ENCODE results near the gene GNAI3.

DNA sequence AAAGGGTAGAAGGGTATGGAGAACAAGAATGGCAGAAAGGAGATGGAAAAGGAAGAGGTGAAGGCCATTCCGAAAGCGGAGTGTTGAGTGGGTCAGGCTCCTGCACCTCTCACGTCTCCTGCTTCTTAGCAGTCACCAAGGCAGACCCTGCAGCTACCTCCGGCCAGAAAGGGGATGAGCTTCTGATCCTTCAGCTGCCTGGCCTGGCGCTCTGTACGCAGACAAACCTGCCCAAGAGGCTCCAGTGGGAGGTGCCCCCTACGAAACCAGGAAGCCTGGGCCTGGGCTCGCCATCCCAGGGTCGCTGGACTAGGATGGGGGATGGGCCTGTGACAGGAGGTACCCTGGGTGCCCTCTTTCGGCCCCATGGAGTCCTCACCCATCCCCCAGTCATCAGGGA lies 5.8 kb upstream of the GNAI3 start:
- TF ChIP-seq, protein P1, sequence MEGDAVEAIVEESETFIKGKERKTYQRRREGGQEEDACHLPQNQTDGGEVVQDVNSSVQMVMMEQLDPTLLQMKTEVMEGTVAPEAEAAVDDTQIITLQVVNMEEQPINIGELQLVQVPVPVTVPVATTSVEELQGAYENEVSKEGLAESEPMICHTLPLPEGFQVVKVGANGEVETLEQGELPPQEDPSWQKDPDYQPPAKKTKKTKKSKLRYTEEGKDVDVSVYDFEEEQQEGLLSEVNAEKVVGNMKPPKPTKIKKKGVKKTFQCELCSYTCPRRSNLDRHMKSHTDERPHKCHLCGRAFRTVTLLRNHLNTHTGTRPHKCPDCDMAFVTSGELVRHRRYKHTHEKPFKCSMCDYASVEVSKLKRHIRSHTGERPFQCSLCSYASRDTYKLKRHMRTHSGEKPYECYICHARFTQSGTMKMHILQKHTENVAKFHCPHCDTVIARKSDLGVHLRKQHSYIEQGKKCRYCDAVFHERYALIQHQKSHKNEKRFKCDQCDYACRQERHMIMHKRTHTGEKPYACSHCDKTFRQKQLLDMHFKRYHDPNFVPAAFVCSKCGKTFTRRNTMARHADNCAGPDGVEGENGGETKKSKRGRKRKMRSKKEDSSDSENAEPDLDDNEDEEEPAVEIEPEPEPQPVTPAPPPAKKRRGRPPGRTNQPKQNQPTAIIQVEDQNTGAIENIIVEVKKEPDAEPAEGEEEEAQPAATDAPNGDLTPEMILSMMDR (conservative IDR thresholded peaks at IDR 0.05; ENCODE audit: low read depth, low read length) = no peak
- TF ChIP-seq EZH2 (IDR thresholded peaks at IDR 0.05; ENCODE audit: borderline replicate concordance, low read depth, low read length, poor library complexity, severe bottlenecking) = no peak
